ENCODE measurements around the gene BANK1.

BANK1 gene

DNA sequence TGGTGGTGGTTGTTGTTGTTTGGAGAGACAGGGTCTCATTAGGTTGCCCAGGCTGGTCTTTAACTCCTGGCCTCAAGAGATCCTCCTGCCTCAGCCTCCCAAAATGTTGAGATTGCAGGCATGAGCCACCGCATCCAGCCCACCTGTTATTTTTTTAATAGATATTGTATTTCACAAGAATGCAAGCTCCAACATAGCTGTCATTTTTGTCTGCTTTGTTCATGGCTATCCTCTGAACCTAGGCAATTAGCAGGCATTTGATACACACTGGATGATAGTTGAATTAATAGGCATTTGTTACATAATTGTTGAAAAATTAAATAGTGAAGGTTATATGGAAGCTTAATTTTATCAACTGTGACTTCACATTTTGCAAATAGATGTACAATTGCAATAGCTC is 64.7 kb downstream of the BANK1 start:
- CTCF ChIA-PET, result no interaction called here

DNA sequence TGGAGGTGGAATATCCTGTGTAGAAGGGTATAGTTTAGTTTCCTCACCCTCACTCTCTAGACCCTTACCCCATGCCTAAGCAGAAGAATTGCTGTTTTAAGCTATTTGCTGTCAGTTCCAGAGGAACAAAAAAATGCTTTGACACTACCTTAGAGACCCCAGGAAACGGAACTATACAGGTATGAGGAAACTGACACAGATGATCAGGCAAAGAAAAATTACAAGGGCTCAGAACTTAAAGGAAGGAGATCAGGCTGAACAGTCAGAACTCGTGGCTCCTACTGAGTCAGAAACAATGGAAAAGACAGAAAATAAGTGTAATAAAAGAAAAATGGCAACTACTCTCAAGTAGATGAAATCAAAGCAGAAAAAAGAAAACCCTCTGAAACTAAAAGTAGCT is 65.6 kb downstream of the BANK1 start:
- DNase-seq (ENCODE audit: low read depth, low spot score), result no peak
- no peak overlapping the region for H3K4me3 ChIP-seq (ENCODE audit: low read depth, low read length)
- ChIA-PET CTCF (no interaction called here), POLR2A (no interaction called here)
- TF ChIP-seq, protein P1, sequence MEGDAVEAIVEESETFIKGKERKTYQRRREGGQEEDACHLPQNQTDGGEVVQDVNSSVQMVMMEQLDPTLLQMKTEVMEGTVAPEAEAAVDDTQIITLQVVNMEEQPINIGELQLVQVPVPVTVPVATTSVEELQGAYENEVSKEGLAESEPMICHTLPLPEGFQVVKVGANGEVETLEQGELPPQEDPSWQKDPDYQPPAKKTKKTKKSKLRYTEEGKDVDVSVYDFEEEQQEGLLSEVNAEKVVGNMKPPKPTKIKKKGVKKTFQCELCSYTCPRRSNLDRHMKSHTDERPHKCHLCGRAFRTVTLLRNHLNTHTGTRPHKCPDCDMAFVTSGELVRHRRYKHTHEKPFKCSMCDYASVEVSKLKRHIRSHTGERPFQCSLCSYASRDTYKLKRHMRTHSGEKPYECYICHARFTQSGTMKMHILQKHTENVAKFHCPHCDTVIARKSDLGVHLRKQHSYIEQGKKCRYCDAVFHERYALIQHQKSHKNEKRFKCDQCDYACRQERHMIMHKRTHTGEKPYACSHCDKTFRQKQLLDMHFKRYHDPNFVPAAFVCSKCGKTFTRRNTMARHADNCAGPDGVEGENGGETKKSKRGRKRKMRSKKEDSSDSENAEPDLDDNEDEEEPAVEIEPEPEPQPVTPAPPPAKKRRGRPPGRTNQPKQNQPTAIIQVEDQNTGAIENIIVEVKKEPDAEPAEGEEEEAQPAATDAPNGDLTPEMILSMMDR (IDR thresholded peaks at IDR 0.05; ENCODE audit: insufficient read depth, low read length, missing control alignments), result no peak

More for the DNA sequence above, 64.7 kb downstream of the BANK1 start:
- TF ChIP-seq, protein P1 (IDR thresholded peaks at IDR 0.05; ENCODE audit: insufficient read depth, low read length, missing control alignments), result no peak
- DNase-seq (ENCODE audit: low read depth, low spot score), result no peak
- H3K4me3 ChIP-seq (ENCODE audit: low read depth, low read length), result no peak overlapping the region
- POLR2A ChIA-PET, result no interaction called here

DNA sequence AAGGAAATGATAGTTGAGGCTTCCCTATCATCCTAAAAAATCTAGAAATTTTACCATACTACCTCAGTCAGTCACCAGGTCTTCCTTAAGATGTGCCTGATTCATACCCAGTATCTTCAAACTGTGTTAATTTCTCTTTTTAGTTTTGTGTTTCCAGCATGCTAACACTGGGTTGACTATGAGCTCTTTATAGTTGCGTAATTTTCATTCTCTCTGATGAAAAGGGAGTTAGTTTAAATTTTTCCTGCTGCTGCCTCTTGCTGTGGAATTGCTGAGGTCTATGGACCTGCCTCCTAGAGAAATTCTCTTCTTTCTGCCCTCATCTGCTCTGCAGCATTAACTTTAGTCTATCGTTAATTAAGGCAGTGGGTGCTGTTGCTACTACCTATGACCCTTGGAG is 66.6 kb downstream of the BANK1 start:
- no peak overlapping the region for H3K4me3 ChIP-seq (ENCODE audit: low read depth, low read length)
- DNase-seq (ENCODE audit: low read depth, low spot score), result no peak
- ChIA-PET CTCF (no interaction called here), POLR2A (no interaction called here)
- TF ChIP-seq, protein P1 (IDR thresholded peaks at IDR 0.05; ENCODE audit: insufficient read depth, low read length, missing control alignments), result no peak

DNA sequence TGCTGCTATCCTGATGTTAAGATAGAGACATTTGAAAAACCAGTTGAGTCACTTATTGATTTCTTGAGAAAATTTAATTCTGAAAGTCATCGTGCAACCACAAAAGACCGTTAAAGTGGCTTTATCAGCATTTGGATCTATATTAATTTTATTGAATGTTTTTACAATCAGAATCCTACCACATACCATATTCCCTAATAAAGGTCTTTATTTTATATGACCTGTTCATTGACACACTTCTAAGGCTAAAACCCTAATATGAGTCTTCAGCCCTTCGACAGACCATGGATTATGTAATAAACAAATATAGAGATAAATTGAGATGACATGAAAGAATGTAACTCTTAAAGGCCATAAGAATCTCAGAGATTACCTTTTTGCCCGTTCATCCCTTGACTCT is 68.1 kb downstream of the BANK1 start:
- ChIA-PET CTCF (no interaction called here), POLR2A (no interaction called here)
- TF ChIP-seq, protein P1 (IDR thresholded peaks at IDR 0.05; ENCODE audit: insufficient read depth, low read length, missing control alignments), result no peak
- DNase-seq (ENCODE audit: low read depth, low spot score), result no peak
- H3K4me3 ChIP-seq (ENCODE audit: low read depth, low read length), result no peak overlapping the region

DNA sequence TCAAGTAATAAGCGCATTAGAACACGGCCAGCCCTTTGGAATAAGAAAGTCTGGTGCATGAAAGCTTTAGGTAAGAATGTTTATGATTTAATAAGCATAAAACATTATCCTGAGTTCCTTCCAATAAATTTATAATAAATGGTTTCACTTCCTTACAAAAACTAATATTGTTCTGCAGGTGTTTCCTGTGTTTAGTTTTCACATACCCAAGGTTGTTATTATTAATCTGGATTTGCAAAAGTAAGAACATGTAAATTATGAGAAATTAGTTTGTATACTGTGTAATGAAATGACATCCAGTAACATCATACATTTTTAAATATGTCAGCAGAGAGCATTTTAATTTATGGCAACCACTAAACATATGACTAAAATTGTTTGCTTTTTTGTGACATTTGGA is 72.1 kb downstream of the BANK1 start:
- no peak overlapping the region for H3K4me3 ChIP-seq (ENCODE audit: low read depth, low read length)
- TF ChIP-seq, protein P1 (IDR thresholded peaks at IDR 0.05; ENCODE audit: insufficient read depth, low read length, missing control alignments), result no peak
- no peak for DNase-seq (ENCODE audit: low read depth, low spot score)
- ChIA-PET CTCF (no interaction called here), POLR2A (no interaction called here)

DNA sequence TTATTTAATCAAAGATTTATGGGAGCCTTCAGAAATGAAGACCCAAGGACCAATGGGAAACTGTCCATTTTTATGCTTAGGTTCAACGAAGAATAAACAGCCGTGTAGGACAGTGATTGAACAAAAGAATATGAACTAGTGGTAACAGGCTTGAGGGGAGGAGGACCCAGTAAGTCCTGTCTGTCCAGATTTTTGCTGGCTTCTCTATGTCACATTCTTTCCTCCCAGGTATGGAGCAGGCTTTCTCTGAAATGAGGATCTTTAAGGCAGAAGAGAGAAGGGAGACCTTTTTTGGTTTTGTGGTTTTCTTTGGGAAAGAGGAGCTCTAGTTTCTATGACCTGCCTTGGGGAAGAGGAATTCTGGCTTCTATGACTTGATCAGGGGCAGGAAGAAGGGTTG is 74.1 kb downstream of the BANK1 start:
- ChIA-PET CTCF (no interaction called here), POLR2A (no interaction called here)
- TF ChIP-seq, protein P1 (IDR thresholded peaks at IDR 0.05; ENCODE audit: insufficient read depth, low read length, missing control alignments), result no peak
- no peak for DNase-seq (ENCODE audit: low read depth, low spot score)
- H3K4me3 ChIP-seq (ENCODE audit: low read depth, low read length), result no peak overlapping the region
